Cardiac muscle cell (in vitro differentiated cells and primary cell): ENCODE measurements around the gene NBDY. TPM values are rescaled to one million over a fixed set of nuclear protein-coding genes. Genes with fewer than 3 reads are reported as not detected.
A peak's percentile ranks its signal among the peaks of the same experiment; 100 is the strongest.
"Not testable (repeated sequence)": the region's sequence is repeated elsewhere in the genome, so short reads cannot be mapped to it uniquely, and the experiment has no call there.

Source experiments
- DNase-seq, 2 donors: peaks; one replicate each; pipeline versions ENCODE4 v3.0.0 to v3.0.0-alpha.2; 2010 to 2017; ENCODE audit warnings: low read depth in 1 of 2, low spot score in 1 of 2
- H3K27ac ChIP-seq: fragments of 200-600 bp; sonication (generic); 2 replicates; pipeline ENCODE4 v1.5.1; 2016
- H3K27me3 ChIP-seq: fragments of 200-600 bp; sonication (generic); 2 replicates; pipeline ENCODE4 v1.6.0; 2016; ENCODE audit warnings: control low read depth
- H3K36me3 ChIP-seq: fragments of 200-600 bp; sonication (generic); 2 replicates; pipeline ENCODE4 v1.5.1; 2016; ENCODE audit warnings: control low read depth
- H3K4me1 ChIP-seq: fragments of 200-600 bp; sonication (generic); 2 replicates; pipeline ENCODE4 v1.8.1; 2017; ENCODE audit warnings: low read depth, mild to moderate bottlenecking, mixed run types
- H3K4me3 ChIP-seq: fragments of 200-600 bp; sonication (generic); 2 replicates; pipeline ENCODE4 v1.5.1; 2016; ENCODE audit warnings: mild to moderate bottlenecking
- H3K9me3 ChIP-seq: fragments of 200-600 bp; sonication (generic); 2 replicates; pipeline ENCODE4 v1.5.1; 2017; ENCODE audit warnings: low read depth, mild to moderate bottlenecking, control low read depth
- CTCF ChIP-seq: IDR thresholded peaks from 2 replicates; pipeline ENCODE4 v1.5.1; 2012; ENCODE audit warnings: low read depth, mild to moderate bottlenecking, low read length
- polyA plus RNA-seq: library from polyadenylated mRNA; unstranded; fragments of >200 nt; fragmentation: Nextera tagmentation; extraction: Ambion mirVana; gene quantifications from 2 replicates; pipeline ENCODE4 v1.2.1, GENCODE V29; 2016
- total RNA-seq: library from RNA; depleted of rRNA; stranded (reverse); fragments of >200 nt; gene quantifications from 2 replicates; pipeline ENCODE4 v1.2.3, GENCODE V29; 2016

Gene NBDY
- 13.1 and 20.4 TPM in 2 replicates for total RNA-seq
- 243 and 281 TPM in 2 replicates for polyA plus RNA-seq

- Histone ChIP-seq H3K36me3 (no peaks in the 10 kb centered on the region), H3K4me1 (no peaks in the 10 kb centered on the region), H3K27me3 (no peaks in the 10 kb centered on the region), H3K27ac (peak within 1 kb of the TSS; percentile 66), H3K4me3 (peak within 1 kb of the TSS; percentile 85), H3K9me3 (no peaks in the 10 kb centered on the region)
- DNase-seq = peak; percentile 52 to 58
- no peak for TF ChIP-seq CTCF
These were observed at the start of gene NBDY for GRCh38 chrX:56729152-56729850. Gene NBDY, plus strand, starts transcription at chrX:56729243. Its CDS starts 111 bp downstream, at chrX:56729354.

GRCh38 chrX:56704530-56704929 lies 24.5 kb upstream of the NBDY start:
- H3K9me3 ChIP-seq, H3K4me3 ChIP-seq, DNase-seq, H3K27ac ChIP-seq, H3K4me1 ChIP-seq, H3K27me3 ChIP-seq, H3K36me3 ChIP-seq: not testable (repeated sequence)

- Histone ChIP-seq H3K27ac (no peak overlapping the region), H3K9me3 (no peaks in the 10 kb centered on the region), H3K4me3 (no peak overlapping the region), H3K4me1 (no peaks in the 10 kb centered on the region), H3K36me3 (no peaks in the 10 kb centered on the region), H3K27me3 (no peaks in the 10 kb centered on the region)
- peak; percentile 46 to 66 for DNase-seq
- peak; percentile 56 for TF ChIP-seq CTCF
These were observed 2.4 kb upstream of the NBDY start for GRCh38 chrX:56726605-56727004.

GRCh38 chrX:56727531-56727930 lies 1.5 kb upstream of the NBDY start:
- no peak overlapping the region for H3K27ac ChIP-seq
- no peaks in the 10 kb centered on the region for H3K4me1 ChIP-seq
- no peak overlapping the region for H3K4me3 ChIP-seq
- DNase-seq = no peak
- TF ChIP-seq CTCF = no peak
- H3K27me3 ChIP-seq = no peaks in the 10 kb centered on the region
- no peaks in the 10 kb centered on the region for H3K36me3 ChIP-seq
- no peaks in the 10 kb centered on the region for H3K9me3 ChIP-seq

GRCh38 chrX:56728321-56728720 lies 722 bp upstream of the NBDY start:
- Histone ChIP-seq H3K9me3 (no peaks in the 10 kb centered on the region), H3K36me3 (no peaks in the 10 kb centered on the region), H3K4me3 (peak overlapping the region; percentile 85), H3K27me3 (no peaks in the 10 kb centered on the region), H3K4me1 (no peaks in the 10 kb centered on the region), H3K27ac (no peak overlapping the region)
- DNase-seq = peak; percentile 3 to 23
- TF ChIP-seq CTCF = no peak

GRCh38 chrX:56728752-56729151 lies 291 bp upstream of the NBDY start:
- no peaks in the 10 kb centered on the region for H3K9me3 ChIP-seq
- no peaks in the 10 kb centered on the region for H3K36me3 ChIP-seq
- DNase-seq = peak; percentile 37 to 38
- no peak overlapping the region for H3K27ac ChIP-seq
- no peaks in the 10 kb centered on the region for H3K4me1 ChIP-seq
- H3K27me3 ChIP-seq = no peaks in the 10 kb centered on the region
- H3K4me3 ChIP-seq = peak overlapping the region; percentile 85
- no peak for TF ChIP-seq CTCF
